HG03135 (cell line): ENCODE results near the gene ATAT1.

Experiments
- ATAC-seq: cut with Tn5 transposase; IDR thresholded peaks from one replicate; pipeline ENCODE4 v1.9.1; 2021; ENCODE audit warnings: mild to moderate bottlenecking, moderate library complexity; ENCODE audit not compliant: unreplicated experiment

Gene ATAT1

GRCh38 chr6:30612687-30613248, 13.9 kb upstream of the ATAT1 start:
- ATAC-seq, result no peak

GRCh38 chr6:30613251-30614043, 13.2 kb upstream of the ATAT1 start:
- no peak for ATAC-seq

DNA sequence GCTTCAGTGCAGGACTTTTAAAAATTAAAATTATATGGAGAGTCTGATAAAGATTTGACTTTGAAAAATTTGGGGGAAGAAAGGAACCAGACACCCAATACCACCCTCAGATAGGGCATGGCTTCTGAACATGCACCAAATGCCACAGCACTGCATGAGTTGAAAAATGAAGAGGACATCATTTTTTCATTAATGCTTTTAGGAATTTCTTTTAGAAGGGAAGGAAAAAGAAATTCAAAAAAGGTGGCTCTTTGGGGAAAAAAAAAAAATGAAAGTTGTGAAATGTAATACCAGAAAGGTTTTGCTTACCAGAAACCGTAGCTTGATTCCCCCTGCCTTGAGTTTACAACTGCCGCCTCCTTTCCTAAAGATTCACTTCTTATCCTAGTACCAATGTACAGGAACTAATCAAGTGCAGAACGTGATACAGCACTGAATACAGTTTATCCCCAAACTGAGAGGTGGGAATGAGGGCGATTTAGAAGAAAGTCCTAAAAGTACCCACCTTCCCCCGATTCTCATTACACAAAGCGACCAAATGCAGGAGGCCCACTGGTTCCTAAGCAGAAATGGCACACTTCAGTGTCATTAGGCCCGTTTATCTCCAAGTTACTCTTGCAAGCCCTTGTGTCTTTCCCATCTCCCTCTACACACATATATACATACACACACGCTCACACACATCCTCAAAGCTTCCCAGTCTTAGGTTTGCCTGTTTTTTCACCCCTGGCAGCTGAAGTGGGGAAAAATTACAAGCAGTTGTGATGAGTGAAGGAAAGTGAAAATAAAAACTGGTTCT, 12.4 kb upstream of the ATAT1 start:
- ATAC-seq, result no peak

DNA sequence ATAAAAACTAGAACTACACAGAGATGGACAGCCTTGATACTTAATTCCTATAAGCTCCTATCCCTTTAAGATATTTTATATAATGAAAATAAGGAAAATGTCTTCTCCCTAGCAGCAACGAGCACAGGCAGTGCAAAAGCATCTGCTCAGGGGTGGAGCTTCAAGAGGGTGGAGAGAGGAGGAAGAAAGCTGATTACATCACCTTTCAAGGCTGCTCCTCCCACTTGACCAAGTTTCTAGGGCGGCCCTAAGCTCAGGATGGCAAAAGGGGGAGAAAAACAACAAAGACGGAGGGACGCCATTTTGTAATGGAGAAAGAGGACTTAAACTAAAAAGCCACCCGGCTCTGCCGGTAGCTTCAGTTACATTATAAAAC, 11.8 kb upstream of the ATAT1 start:
- ATAC-seq, result peak; percentile 37

- ATAC-seq, result no peak
These were observed 11.3 kb upstream of the ATAT1 start for GRCh38 chr6:30615219-30615957.

- ATAC-seq, result no peak
These were observed 10.5 kb upstream of the ATAT1 start for GRCh38 chr6:30615958-30616810.

- ATAC-seq, result peak; percentile 76
These were observed 9.7 kb upstream of the ATAT1 start, which contains the start of gene PPP1R10 for GRCh38 chr6:30616811-30617564. Gene PPP1R10, minus strand, starts transcription at chr6:30617243. Its CDS starts 7,299 bp downstream, at chr6:30609944.

GRCh38 chr6:30617565-30618269, 9.0 kb upstream of the ATAT1 start, which contains the start of gene MRPS18B:
Gene MRPS18B, plus strand, starts transcription at chr6:30617840. Its CDS starts 26 bp downstream, at chr6:30617866.
- ATAC-seq, result peak; percentile 71

GRCh38 chr6:30618270-30618797, 8.3 kb upstream of the ATAT1 start:
- ATAC-seq, result no peak

DNA sequence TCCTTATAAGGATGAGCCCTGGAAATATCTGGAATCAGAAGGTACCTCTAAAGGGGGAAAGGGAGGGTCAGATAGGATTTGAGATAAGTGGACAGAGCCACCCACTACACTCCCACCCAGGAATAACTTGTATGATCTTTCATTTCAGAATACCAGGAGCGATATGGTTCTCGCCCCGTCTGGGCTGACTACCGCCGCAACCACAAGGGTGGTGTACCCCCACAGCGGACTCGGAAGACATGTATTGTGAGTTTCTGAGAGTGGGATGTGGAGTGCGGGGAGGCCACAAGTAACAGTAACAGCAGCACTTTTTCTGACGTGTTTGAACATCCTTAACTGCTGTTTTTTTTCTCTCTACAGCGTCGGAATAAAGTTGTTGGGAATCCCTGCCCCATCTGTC, 7.1 kb upstream of the ATAT1 start:
- ATAC-seq, result no peak

GRCh38 chr6:30625511-30625910, 1.2 kb upstream of the ATAT1 start:
- ATAC-seq, result no peak

- ATAC-seq, result no peak
These were observed 9.2 kb downstream of the ATAT1 start for GRCh38 chr6:30635834-30636233.

DNA sequence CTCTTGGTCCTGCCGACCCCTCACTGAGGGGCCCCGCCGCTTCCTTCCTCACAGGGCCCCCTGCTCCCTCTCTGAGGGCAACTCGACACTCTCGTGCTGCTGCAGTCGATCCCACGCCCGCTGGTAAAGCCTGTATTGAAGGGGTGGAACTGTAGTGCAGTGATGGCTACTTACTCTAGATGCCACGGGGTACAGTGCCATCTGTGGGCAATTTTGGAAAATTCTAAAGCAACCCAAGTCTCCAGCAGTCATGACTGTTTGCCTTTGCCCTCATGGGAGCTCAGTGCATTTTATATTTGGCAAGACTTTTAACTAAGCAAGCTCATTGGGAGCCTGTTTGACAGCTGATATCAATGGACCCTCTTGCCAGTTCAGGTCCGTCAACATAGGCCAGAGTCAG, 13.8 kb downstream of the ATAT1 start:
- ATAC-seq, result no peak

DNA sequence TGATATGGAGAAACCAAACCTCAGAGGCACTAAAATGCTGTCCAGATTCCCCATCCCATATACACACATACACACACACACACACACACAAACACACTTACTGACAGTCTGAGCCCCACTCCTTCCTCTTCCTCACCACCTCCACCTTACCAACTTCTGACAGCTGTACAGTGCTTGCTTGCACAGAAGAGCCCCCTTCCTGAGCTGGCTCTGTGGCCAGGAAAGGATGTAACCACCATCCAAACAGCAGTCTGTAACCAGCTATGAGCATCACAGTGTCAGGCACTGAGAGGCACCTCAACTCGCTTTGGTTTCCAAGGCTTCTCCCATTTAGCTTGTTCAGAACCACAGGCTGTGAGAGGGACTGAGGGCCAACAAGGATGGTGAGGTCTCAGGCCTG, 14.4 kb downstream of the ATAT1 start:
- no peak for ATAC-seq

- no peak for ATAC-seq
These were observed 17.0 kb downstream of the ATAT1 start for GRCh38 chr6:30643656-30644055.

GRCh38 chr6:30644769-30645168, 18.1 kb downstream of the ATAT1 start:
- ATAC-seq, result no peak

GRCh38 chr6:30645989-30646388, 19.3 kb downstream of the ATAT1 start:
- ATAC-seq, result no peak

- ATAC-seq, result peak; percentile 40
These were observed 20.0 kb downstream of the ATAT1 start, which contains the start of gene C6orf136 for GRCh38 chr6:30646450-30647241. Gene C6orf136, plus strand, starts transcription at chr6:30647133. Its CDS starts 99 bp downstream, at chr6:30647232.
